Thymus (tissue), 11 donors: ENCODE measurements around the gene FAM72A. TPM values are rescaled to one million over a fixed set of nuclear protein-coding genes. Genes with fewer than 3 reads are reported as not detected.
"Not testable (repeated sequence)": the region's sequence is repeated elsewhere in the genome, so short reads cannot be mapped to it uniquely, and the experiment has no call there.

Experiments
- DNase-seq, 9 donors: peaks; one replicate each; pipeline ENCODE4 v3.0.0-alpha.2; 2013; ENCODE audit warnings: low spot score in 9 of 9, low read depth in 6 of 9, missing footprints in 1 of 9
- H3K27ac ChIP-seq, 2 donors: one replicate each; pipeline ENCODE4 v1.5.1; 2013; ENCODE audit warnings: control low read depth in 1 of 2, low read depth in 1 of 2, low read length in 1 of 2, mild to moderate bottlenecking in 1 of 2, moderate library complexity in 1 of 2
- H3K27me3 ChIP-seq, 2 donors: one replicate each; pipeline ENCODE4 v1.5.1; 2013; ENCODE audit warnings: low read length in 1 of 2; ENCODE audit not compliant: control insufficient read depth in 2 of 2, insufficient read depth in 1 of 2
- H3K36me3 ChIP-seq, 2 donors: one replicate each; pipeline ENCODE4 v1.5.1; 2013; ENCODE audit warnings: low read length in 1 of 2, mild to moderate bottlenecking in 1 of 2, moderate library complexity in 1 of 2; ENCODE audit not compliant: control insufficient read depth in 2 of 2, insufficient read depth in 2 of 2
- H3K4me1 ChIP-seq, 2 donors: one replicate each; pipeline ENCODE4 v1.5.1; 2013; ENCODE audit warnings: low read length in 2 of 2; ENCODE audit not compliant: control insufficient read depth in 2 of 2, insufficient read depth in 2 of 2
- H3K4me3 ChIP-seq, 2 donors: one replicate each; pipeline ENCODE4 v1.5.1; 2013; ENCODE audit warnings: low read length in 2 of 2, control low read depth in 1 of 2, mild to moderate bottlenecking in 1 of 2
- H3K9me3 ChIP-seq, 2 donors: one replicate each; pipeline ENCODE4 v1.5.1; 2013; ENCODE audit warnings: low read length in 1 of 2, mild to moderate bottlenecking in 1 of 2; ENCODE audit not compliant: control insufficient read depth in 2 of 2, insufficient read depth in 1 of 2
- WGBS: extraction: QIAGEN DNeasy Blood & Tissue Kit; methylation state at CpG from one replicate; pipeline ENCODE4 v1.1.7; 2013; 5-methylcytosine and 5-hydroxymethylcytosine counted together
- polyA plus RNA-seq: library from polyadenylated mRNA; stranded (reverse); fragments of 200-250 nt; gene quantifications from one replicate; pipeline ENCODE4 v1.2.3, GENCODE V29; 2013
- total RNA-seq: library from RNA; stranded (reverse); fragments of 120-200 nt; gene quantifications from one replicate; pipeline ENCODE4 v1.2.4, GENCODE V29; 2013
- donor health status: healthy.

FAM72A gene
- total and polyA plus RNA-seq, 2 donors = 6.3 to 8.5 TPM

DNA sequence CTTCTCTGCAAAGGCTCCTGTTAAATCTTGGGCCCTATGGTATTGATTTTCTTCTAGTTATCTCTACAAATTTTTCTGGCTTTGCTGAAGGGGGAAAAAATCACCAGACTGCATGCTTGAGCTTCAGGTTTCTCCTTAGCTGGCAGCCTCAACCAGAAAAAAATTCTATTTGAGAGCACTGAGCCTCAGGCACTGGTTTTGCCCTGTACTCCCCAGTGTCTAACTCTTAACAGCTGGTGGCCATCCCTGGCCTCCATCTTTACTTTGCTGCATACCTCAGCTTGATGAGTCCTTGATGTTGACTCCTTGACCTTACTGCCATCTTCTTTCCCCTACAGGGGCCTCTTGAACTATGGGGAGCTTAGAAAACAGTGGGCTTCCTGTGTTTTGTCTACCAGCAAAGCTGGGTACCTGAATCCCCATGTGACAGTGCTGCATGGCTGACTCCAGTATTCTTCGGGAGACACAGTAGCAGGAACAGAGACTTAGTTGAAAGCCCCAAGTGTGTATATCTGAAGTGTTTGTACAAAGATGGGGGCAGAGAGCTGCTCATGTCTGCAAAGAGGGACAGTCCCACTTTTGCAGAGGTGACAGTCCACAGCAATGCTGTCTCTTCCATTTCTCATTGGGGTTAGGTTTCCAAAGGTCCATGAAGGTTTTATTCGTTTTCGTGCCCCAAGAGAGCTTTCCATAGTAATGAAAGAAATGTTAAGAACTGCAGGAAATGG lies 31.7 kb upstream of the FAM72A start:
- not testable (repeated sequence) for H3K4me3 ChIP-seq, H3K36me3 ChIP-seq, DNase-seq, H3K4me1 ChIP-seq, H3K9me3 ChIP-seq, H3K27me3 ChIP-seq, H3K27ac ChIP-seq
- WGBS = 100% methylated on average over 3 of the region's 3 CpGs

DNA sequence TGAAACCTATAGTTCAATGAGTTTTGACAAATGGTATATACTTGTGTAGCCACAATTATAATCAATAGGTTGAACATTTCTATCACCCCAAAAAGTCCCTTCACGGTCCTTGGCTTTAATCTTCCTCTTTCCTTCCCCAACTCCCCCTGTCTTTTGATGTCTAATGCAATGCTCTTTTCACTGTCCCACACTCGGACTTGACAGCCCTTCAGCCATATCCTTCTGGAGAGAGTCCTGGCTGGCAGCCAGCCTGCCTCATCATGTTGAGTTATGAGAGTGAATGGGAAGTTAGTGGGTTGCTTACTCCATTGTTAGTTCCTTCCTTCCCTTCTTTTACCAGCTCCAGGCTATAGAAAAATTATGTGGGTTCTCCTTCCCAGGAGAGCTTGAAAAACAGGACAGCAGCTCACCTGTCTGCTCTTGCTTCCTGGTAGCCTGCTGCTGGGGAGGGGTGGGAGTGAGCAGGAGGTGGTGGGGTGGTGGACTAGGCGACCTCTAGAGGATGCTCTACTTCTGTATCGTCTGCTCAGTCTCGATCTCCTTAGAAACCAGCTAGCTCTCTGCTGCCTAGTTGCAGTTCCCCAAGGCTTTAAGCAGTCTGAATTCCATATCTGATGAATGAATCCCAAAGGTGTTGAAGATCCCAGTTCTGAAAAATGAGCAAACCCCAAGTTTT lies 30.5 kb upstream of the FAM72A start:
- H3K36me3 ChIP-seq, DNase-seq: not testable (repeated sequence)
- WGBS = 36% methylated on average over 3 of the region's 5 CpGs

DNA sequence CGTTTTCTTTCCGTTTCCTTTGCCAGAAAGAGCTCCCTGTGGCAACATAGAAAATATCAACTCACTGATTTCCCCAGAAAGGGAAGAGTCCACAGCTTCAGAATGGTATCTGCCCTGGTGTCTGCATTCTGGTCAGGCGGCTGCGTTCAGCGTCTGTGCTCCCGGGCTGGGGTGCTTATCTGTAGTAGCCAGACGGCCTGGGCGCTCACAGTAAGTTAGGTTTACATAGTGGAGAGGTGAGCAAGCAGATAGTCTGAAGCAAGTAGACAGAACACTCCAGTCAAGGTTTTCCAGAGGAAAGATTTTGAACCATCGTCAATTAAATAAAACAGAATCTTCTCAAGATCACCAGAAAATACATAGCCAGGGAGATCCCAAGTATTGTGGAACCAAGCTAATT lies 29.4 kb upstream of the FAM72A start:
- H3K9me3 ChIP-seq = not testable (repeated sequence)

More for the DNA sequence above, 30.5 kb upstream of the FAM72A start:
- H3K4me1 ChIP-seq, H3K27me3 ChIP-seq, H3K9me3 ChIP-seq, H3K27ac ChIP-seq, H3K4me3 ChIP-seq: not testable (repeated sequence)

DNA sequence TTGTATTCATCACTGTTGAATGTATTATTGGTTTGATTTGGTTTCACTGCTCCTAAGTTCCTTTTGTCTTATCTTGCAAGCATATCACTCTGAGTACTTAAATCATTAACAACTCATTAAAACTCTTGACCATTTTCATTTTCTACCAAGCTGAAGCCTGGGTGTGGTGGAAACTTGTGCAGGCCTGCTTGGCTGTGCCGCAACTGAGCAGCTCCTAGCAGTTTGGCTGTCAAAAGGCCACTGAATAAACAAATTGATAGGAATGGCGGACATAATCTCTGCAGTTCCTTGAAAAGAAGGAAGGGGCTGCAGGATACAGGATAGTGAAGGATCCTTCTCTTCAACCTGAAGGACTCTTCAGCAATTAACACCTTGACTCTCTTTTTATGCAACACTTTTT lies 26.6 kb upstream of the FAM72A start:
- H3K27me3 ChIP-seq, DNase-seq, H3K4me1 ChIP-seq, H3K4me3 ChIP-seq, H3K27ac ChIP-seq, H3K9me3 ChIP-seq, H3K36me3 ChIP-seq: not testable (repeated sequence)
- 93% methylated on average over 2 of the region's 2 CpGs for WGBS

More for the DNA sequence above, 29.4 kb upstream of the FAM72A start:
- H3K4me3 ChIP-seq, H3K27me3 ChIP-seq, H3K36me3 ChIP-seq, H3K4me1 ChIP-seq, DNase-seq, H3K27ac ChIP-seq: not testable (repeated sequence)
- WGBS = 97% methylated on average over 8 of the region's 9 CpGs

DNA sequence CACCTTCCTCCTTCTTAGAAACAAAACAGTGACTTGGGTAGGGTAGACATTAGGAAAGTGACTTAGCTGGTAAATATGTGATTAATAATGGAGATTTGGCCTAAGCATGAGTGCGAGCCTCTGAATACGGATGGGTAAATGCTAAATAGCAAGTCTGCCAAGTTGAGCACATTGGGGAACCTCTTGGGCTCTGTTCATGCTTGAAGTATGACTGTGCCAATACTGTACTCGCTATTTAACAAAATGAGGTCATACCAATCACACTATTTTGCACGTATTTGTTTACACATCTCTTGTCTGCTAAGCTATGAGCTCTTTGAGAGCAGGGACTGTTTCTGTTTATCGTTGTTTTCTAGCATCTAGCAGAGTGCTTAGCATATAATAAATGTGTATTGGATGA lies 24.2 kb upstream of the FAM72A start:
- H3K4me1 ChIP-seq, H3K36me3 ChIP-seq, H3K27ac ChIP-seq, DNase-seq, H3K9me3 ChIP-seq, H3K27me3 ChIP-seq, H3K4me3 ChIP-seq: not testable (repeated sequence)
- WGBS = 96% methylated on average over 3 of the region's 5 CpGs

DNA sequence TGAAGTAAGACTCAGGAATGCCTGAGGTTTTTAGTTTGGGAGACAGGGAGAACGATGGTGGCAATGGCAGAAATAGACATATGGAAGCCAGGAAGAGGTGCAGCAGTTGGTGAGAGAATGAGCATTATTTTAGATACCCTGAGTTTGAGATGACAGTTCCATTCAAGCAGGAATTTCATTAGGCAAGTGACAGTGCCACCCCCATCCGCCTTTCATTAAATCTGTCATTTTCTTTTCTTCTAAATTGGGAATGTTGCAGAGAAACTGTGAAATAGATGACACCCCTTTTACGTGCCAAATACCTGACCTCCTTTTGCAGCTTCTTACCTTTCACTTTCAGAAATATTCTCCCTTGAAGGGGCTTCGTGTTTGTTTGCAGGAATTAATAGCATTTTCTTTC lies 22.7 kb upstream of the FAM72A start:
- WGBS = 98% methylated on average over 4 of the region's 4 CpGs
- not testable (repeated sequence) for H3K4me3 ChIP-seq, H3K4me1 ChIP-seq, H3K9me3 ChIP-seq, H3K27ac ChIP-seq, H3K36me3 ChIP-seq, DNase-seq, H3K27me3 ChIP-seq

DNA sequence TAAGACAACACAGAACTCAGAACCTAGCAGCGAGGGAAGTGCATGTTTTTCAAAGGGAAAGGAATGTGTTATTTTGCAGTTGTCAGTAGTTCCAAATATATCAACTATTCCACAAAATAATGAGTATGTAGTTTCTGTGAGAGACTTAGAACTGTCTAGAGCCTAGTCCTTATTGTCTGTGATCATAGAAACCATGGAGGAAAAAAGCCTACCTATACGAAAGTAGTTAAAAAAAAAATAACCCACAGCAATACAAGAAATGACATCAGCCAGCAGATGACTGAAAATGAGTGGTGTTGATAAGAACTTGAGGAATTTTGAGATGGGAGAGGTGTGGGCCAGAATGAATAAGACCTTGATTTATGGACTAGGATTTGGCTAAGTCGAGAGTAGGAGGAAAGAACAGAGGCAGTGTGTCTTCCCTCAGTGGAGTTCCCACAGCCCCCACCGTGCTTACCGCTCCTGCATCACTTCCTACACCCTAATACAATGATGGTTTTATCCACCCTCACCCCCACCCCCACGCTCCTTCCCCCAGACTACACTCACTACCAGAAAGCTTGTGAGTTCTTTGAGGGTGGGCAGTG lies 21.6 kb upstream of the FAM72A start:
- WGBS = 97% methylated on average over 2 of the region's 6 CpGs
- H3K4me3 ChIP-seq, H3K4me1 ChIP-seq, DNase-seq, H3K36me3 ChIP-seq, H3K27ac ChIP-seq, H3K27me3 ChIP-seq, H3K9me3 ChIP-seq: not testable (repeated sequence)

DNA sequence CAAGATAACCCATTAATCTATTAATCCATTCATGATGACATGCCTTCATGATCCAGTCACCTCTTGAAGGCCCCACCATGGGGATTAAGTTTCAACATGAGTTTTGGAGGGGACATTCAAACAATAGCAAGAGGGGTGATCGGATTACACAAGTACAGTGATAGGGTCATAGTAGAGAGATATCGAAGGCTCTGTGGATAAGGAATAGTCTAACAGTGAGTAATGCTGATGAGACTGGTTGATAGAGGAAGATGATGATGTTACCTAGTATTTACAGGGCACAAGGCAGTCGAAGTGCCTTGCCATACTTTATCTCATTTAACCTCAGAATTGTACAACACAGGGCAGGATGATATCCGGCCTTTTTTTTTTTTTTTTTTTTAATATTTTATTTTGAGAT lies 18.9 kb upstream of the FAM72A start:
- not testable (repeated sequence) for H3K4me1 ChIP-seq, H3K27me3 ChIP-seq, DNase-seq, H3K9me3 ChIP-seq, H3K27ac ChIP-seq, H3K4me3 ChIP-seq, H3K36me3 ChIP-seq
- no CpG with 5 or more reads among the region's 4 CpGs for WGBS

DNA sequence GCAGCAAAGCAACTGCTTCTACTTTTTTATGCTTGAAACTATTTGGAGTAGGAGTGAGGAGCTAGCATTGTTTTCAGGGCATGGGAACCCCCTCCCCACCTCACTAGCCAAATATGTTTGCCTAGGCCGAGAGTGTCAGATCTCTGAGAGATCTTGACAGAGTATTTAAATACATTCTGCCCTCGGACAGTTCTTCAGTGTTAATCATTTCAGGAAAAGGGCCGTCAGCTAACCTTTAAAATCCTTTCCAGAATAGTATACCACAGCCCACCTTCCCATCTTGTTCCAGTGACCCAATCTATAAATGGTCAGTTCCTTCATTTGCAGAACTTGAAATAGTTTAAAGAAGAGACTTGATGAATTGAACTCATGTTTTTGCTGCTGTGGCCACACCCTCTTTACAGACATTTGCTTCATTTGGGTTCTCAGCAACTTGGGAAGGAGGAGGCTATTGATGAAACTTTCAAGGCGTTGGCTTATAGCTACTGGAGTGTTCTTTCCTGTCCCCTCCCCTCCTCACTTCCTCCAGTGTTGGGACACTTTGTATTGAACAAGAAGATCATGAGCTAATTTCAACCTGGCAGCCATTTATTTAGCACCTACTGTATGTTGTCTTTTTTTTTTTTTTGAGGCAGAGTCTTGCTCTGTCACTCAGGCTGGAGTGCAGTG lies 17.8 kb upstream of the FAM72A start:
- H3K4me1 ChIP-seq, H3K36me3 ChIP-seq, H3K27me3 ChIP-seq, H3K27ac ChIP-seq, DNase-seq, H3K9me3 ChIP-seq, H3K4me3 ChIP-seq: not testable (repeated sequence)
- WGBS = 94% methylated on average over 4 of the region's 4 CpGs
